GM19238 (cell line): ENCODE results near the gene ANAPC2.
A peak's percentile ranks its signal among the peaks of the same experiment; 100 is the strongest.

Experiments
- DNase-seq: peaks from one replicate; pipeline ENCODE4 v3.0.0; 2011; ENCODE audit warnings: low spot score; ENCODE audit not compliant: insufficient read length

The ANAPC2 gene

GRCh38 chr9:137178201-137178938, 10.0 kb downstream of the ANAPC2 start:
- no peak for DNase-seq

- peak; percentile 74 for DNase-seq
These were observed 11.8 kb downstream of the ANAPC2 start for GRCh38 chr9:137176302-137177182.

GRCh38 chr9:137175345-137175961, 12.9 kb downstream of the ANAPC2 start:
- DNase-seq: no peak

GRCh38 chr9:137174722-137175293, 13.6 kb downstream of the ANAPC2 start:
- no peak for DNase-seq

GRCh38 chr9:137173796-137174664, 14.3 kb downstream of the ANAPC2 start:
- no peak for DNase-seq

GRCh38 chr9:137172901-137173795, 15.2 kb downstream of the ANAPC2 start:
- DNase-seq: no peak

GRCh38 chr9:137171149-137171900, 17.0 kb downstream of the ANAPC2 start:
- no peak for DNase-seq

- no peak for DNase-seq
These were observed 17.7 kb downstream of the ANAPC2 start for GRCh38 chr9:137170486-137171148.

GRCh38 chr9:137169896-137170358, 18.4 kb downstream of the ANAPC2 start, which contains the start of gene LRRC26:
TSS of gene LRRC26 (minus strand) at chr9:137170051. CDS start at chr9:137169943, 108 bp downstream.
- DNase-seq: no peak

- DNase-seq: no peak
These were observed 19.2 kb downstream of the ANAPC2 start for GRCh38 chr9:137168904-137169856.

- DNase-seq: no peak
These were observed 19.8 kb downstream of the ANAPC2 start for GRCh38 chr9:137168573-137168903.

GRCh38 chr9:137167747-137168572, 20.4 kb downstream of the ANAPC2 start:
- no peak for DNase-seq

GRCh38 chr9:137167277-137167746, 21.0 kb downstream of the ANAPC2 start:
- no peak for DNase-seq

GRCh38 chr9:137166380-137167229, 21.8 kb downstream of the ANAPC2 start:
- no peak for DNase-seq

GRCh38 chr9:137165250-137165836, 23.0 kb downstream of the ANAPC2 start:
- no peak for DNase-seq
